Measurements from ENCODE around the gene SPRED2.

The SPRED2 gene

DNA sequence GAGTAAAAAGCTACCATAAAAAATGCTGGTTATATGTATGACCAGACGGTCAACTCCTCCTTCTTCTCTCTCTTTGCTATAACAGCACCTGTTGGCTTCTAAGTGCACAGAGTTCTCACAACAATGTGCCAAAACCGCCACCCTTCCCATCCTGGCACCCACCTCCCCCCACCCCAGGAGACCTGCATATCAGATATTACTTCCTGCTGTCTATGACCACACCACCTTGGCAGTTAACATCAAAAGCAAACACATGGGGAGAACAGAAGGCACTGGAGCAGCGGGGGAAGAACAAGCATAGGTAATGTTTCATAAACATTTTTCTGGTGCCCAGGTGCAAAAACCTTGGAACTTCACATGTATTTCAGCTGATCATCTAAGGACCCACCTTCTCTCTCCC is 15.5 kb downstream of the SPRED2 start:
- no peak for DNase-seq (ENCODE audit: low read depth in 2 of 2, low spot score in 1 of 2)

DNA sequence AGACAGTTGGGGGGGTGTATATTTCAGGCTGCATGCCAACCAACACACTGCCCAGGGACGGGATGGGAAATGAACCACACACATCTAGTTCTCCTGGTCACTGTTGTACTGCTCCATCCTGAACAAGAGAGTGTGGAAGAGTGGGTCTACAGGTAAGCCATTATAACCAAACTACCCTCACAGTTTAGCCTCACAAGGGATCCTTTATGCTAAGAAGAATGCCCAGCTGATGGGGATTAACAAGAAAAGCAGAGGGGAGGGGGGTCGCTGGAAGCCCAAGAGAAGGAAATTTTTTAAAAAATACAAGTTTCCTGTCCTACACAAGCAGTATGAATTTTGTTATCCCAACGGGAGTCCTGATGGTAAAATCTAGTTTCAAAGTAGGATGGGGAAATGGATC is 16.1 kb downstream of the SPRED2 start:
- no peak for DNase-seq (ENCODE audit: low read depth in 2 of 2, low spot score in 1 of 2)

DNA sequence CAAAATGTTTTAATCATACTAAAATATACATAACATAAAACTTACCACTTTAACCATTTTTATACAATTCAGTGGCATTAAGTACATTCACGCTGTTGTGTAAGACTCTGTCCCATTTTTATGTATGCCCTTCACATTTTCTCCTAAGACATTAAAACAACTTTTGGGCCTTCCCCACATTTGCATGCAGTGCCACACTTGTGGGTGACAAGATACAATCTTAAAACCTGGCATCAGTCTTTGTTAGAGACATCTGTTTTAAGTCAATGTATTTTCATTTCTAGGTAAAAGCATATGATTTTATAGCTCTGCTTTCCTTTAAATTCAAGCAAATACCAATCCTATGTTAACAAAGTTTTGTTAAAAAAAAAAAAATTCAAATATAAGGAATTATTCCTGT is 17.3 kb downstream of the SPRED2 start:
- DNase-seq (ENCODE audit: low read depth in 2 of 2, low spot score in 1 of 2) = no peak

DNA sequence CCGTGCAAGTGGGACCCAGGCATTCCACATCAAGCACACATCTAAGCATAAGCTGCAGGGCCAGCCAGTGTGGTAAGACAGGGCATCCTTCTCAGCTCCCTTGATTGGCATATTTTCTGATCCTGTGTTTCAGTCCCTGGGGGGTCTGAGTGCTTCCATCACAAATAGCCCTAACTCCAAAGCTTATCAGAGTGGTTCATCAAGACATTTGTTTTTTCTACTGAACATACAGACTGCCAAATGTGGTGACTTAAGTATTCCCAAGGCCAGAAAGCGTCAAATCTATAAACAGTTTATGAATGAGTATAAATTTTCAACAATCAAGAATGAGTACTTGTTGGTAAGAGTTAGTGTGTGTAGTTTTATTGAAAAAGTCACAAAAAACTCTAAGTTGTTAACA is 18.8 kb downstream of the SPRED2 start:
- no peak for DNase-seq (ENCODE audit: low read depth in 2 of 2, low spot score in 1 of 2)

DNA sequence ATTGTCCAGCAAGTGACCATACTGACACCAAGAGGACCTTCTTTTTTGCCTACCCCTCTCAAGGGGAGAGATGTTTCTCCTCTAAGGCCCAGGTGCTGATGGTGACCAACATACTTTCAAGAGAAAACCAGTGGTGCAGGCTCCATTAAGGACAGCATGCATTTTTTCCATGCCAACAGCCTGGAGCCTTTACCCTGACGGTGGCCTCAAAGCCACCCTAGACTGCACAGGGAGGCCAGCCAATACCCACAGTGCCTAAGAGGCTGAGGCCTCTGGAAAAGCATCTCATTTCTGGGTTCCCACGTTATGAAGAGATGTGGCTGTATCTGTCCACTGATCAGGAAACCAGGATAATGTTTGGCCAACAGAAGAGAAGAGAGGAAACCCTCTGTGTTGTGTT is 19.3 kb downstream of the SPRED2 start:
- DNase-seq (ENCODE audit: low read depth in 2 of 2, low spot score in 1 of 2) = no peak

DNA sequence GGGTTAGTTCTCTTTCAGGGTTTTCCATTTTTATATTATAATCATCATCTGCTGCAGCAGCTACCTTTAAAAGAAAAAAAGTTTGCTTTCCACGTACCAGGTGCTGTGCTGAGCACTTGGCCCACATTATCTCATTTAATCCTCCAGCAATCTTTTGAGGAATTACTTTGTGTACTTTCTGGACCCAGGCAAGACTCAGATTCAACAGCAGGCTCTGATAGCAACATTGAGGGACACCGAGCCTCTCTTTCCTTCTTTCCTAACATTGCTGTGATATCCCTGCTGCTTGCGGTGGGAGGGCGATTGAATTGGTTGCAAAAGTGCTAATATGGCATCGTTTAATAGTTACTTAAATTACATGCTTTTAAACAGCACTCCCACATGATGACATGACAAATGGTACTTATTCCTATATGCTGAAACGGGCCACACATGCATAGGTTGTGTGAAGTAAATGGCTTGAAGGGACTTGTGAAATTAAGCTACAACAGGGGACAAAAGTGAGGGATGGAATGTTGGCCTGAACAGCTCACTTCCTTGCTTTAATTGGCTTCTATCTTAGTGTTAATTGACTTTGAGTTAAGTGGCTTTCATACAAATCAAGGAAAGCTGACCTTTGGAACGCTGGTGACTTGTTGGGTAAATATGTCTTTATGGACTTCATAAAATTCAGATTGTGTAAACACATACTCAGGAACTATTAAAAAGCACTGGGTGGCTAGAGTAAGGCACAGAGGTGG is 21.2 kb downstream of the SPRED2 start:
- DNase-seq (ENCODE audit: low read depth in 2 of 2, low spot score in 1 of 2) = no peak

DNA sequence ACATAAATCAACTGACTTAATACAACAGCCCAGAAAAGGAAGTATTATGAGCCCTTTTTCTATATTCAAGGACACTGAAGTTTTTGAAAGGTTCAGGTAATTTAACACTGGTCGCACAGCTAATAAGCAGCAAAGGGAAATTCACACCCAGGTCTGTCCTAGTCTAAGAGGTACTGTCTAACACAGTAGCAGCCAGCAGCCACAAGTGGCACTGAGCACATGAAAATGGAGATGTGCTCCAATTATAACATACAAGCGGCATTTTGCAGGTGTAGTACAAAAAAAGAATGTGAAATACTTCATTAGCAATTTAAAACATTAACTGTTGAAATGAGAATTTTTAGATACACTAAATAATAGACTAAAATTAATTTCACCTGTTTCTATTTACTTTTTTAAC is 23.4 kb downstream of the SPRED2 start:
- DNase-seq (ENCODE audit: low read depth in 2 of 2, low spot score in 1 of 2) = no peak

DNA sequence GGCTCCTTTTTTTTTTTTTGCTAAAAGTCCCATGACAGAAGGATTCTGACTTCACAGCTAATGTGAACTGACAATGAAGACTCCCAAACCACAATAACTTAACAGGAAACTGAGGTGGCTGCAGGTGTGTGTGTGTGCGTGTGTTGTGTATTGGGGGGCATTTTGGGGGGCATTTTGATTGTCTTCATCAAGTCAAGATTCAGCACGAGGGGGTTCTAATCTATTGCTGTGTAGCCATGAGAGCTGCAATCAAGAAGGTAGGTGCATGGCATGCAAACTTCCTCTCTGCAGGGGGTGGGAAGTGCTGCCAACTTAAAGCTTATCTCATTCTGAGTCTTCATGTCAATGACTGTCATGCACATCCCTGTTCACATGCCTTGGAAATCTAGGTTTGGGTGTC is 25.2 kb downstream of the SPRED2 start:
- no peak for DNase-seq (ENCODE audit: low read depth in 2 of 2, low spot score in 1 of 2)

DNA sequence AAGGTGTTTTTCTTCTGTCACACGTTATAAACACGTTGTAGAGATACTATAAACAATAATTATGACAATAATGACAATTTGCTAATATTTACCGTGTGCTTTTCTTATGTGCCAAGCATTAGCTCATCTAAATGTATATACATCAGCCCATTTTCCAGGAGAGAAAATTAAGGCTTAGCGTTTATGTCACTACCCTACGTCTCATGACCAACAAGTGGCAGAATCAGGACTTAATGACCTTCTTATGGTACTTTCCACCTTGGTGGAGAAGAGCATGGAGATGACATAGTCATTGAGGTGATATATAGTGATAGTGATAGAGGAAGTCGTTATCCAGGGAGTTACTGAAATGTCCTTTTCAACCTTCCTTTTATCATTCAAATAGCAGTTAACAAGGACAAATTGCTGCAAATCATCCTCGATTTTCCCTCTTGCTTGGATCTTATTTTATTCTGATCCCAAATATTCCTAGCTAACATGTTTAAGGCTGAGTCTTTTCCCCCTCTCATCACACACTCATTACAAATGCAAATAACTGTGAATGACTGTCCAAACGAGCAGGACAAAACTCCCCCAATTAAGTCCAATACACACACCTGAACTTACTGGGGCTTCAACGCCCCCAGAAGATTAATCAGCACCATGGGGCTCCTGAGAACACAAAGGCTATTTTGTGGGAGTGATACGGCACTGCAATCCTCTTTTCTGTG is 27.3 kb downstream of the SPRED2 start:
- DNase-seq (ENCODE audit: low read depth in 2 of 2, low spot score in 1 of 2) = no peak

DNA sequence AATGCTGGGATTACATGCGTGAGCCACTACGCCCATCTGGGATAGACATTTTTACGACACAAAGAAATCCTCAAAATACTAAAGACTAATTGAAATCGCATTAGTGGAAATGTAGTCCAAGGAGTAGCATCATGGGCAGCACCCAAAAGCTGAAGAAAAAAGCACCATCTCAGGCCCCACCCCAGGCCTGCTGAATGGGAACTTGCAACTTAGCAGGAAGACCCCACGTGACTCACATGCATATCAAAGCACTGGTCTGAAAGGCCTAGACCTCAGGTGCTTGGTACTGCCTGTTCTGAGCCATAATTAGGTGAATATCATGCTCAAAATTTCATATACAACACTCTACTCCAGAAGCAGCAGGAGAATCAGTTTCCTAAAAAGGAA is 28.9 kb downstream of the SPRED2 start:
- DNase-seq (ENCODE audit: low read depth in 2 of 2, low spot score in 1 of 2) = no peak

DNA sequence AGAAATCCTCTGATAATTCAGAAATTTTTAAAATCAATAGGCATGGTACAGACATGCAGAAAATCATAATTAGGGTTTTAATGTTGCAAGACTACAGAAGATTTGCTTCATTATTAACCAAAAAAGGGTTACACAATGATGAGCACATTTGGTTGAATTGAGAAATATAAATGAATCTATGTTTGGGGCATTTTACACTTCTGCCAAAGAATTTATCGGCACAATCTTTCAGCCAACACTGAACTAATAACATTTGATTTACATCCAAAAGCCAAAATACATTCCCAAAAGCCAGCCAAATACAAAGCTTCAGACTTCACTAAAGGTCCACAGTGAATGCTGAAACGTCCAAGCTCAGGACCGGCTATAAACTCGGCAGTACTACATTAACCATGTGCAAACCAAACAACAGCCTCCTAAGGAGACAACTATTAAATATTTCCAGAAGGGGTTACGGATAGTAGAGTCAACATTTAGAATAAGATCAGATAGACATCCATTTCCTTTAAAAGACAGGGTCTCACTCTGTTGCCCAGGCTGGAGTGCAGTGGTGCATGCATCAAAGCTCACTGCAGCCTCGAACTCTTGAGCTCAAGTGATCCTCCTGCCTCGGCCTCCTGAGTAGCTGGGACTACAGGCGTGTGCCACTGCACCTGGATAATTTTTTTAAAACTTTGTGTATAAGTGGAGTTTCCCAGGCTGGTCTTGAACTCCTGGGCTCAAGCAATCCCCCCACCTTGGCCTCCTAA is 29.4 kb downstream of the SPRED2 start:
- DNase-seq (ENCODE audit: low read depth in 2 of 2, low spot score in 1 of 2) = no peak

DNA sequence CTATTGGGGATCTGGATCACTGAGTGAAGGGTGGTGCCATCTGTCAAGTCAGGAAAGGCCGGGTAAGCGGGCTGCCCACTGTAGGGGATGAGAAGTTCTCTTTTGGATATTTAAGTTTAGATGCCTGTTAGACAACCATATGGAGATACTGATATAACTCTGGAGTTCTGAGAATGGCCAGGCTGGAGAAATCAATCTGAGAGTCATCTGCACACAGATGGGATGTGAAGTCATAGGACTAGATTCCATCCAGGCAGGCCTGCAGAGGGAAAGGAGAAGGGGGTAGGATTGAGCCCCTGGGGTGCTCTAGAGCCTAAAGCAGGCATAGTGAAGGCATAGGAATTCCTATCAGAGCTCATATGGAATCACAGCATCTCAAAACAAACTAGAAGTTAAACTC is 30.1 kb downstream of the SPRED2 start:
- DNase-seq (ENCODE audit: low read depth in 2 of 2, low spot score in 1 of 2) = no peak

DNA sequence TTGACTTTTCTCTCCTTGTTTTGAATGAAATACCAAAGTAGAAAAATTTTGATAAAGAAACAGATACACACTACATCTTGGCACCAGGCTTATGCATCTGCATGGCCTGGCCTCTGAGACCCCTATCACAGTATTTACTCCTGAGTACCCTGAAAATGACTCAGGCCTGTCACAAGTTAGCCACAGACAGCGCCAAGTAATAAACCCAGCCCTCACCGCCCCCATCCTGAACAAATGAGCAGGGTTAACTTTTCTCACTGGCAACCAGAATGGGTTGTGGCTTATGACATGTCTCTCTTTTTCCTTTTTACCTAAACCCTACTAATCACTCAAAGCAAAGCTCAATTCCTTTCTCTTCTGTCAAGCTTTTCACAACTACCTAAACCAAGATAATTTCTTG is 35.3 kb downstream of the SPRED2 start:
- no peak for DNase-seq (ENCODE audit: low read depth in 2 of 2, low spot score in 1 of 2)

DNA sequence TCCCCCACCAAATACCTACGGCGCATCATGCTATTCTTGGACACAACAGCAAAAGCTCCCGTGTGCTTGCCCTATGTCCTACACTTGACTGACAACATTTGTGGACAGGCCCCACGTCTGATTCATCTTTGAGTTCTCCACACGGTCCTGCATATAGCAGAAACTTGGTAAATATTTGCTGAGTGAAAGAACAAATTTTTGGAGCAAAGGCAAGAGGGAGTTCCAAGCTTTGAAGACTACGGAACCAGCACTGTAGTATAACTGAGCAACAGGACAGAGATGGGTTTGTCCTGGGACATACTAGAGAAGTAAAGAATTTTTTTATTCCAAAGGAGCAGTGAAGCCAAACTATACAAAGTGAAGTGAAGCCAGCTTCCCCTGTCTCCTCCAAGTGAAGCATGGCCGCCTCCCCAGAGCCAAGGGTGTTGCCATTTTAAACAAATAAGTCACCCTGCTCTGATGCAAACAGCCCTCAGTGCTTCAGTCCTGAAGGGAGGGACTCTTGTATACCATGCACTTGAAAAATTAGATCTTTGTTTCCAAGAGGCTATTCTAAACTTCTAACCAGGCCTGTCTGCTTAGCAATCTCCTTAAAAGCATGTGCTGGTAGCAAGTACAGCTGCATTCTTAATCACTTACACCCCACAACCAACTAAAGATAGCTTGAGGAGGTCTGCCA is 35.9 kb downstream of the SPRED2 start:
- DNase-seq (ENCODE audit: low read depth in 2 of 2, low spot score in 1 of 2) = no peak

DNA sequence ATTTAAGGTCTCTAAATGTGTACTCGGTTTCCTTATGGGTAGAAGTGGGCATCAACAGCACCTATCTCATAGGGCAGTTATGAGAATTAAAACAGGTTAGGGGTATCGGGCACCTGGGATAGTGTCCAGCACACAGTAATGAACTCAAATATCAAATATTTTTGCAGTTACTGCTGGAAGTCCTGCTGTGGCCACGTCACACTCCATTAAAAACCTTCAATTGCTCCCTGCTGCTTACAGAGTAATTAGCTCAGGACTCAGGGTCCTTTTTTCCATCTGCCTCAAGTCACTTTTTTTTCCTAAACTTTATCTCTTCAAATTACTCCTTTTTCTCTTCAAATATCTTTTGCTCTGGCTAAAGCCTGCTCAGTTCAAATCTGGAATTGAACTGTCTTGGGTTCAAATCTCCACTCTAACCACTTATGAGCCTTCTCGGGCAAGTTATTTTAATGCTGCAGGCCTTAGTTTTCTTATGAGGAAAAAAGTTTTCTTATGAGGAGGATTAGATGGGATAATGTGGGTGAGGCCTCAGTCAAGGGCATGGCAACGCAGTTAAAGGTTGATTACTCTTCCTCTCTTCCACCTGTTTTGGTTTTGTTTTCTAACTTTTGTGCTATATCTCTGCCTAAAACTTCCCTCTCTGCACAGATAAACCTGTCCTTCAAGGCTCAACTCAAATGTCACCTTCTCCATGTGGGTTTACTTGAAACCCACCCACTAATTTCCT is 36.6 kb downstream of the SPRED2 start:
- no peak for DNase-seq (ENCODE audit: low read depth in 2 of 2, low spot score in 1 of 2)

DNA sequence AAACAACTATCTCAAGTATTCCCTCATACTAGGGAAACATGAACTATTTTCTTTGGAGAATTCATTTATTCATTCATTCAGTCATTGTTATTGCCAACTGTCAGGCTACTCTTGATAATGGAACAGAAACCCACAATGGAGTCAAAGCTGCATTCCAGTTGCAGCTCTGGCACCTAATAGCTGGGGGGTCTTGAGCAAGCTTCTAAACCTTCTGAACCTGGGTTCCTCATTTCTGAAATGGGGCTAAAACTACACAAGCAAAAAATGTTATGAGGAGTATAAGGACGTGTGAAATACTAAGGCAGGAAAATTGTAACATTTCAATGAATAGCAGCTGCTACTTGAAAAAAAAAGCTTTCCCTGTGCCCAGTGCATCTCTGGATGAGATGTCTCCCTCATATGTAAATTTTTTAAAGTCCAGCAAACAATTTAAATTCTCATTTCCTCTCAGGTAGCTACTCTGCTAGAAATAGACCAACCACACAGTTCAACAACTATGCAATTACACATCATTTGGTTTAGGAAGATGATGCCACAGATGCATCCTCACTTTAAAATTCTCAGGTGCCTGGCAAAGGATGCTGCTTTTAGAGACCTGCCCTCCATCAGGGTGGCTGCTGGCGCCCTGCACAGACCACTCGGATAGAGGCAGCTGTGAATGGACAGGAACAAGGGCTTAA is 38.5 kb downstream of the SPRED2 start:
- no peak for DNase-seq (ENCODE audit: low read depth in 2 of 2, low spot score in 1 of 2)

DNA sequence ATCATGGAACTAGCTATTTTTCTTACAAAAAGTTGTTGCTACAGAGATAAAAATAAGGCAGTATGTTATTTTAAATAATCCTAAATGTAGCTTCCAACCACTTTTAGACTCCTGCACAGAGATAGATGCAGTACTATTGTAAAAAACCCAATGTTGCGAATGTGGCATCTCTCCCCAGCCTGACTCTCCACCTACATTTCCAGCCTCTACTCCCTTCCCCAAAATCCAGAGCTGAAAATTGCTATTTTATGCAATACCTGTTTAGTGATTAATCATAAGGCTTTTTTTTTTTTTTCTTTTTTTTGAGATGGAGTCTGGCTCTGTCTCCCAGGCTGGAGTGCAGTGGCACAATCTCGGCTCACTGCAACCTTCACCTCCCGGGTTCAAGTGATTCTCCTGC is 39.4 kb downstream of the SPRED2 start:
- DNase-seq (ENCODE audit: low read depth in 2 of 2, low spot score in 1 of 2) = no peak

DNA sequence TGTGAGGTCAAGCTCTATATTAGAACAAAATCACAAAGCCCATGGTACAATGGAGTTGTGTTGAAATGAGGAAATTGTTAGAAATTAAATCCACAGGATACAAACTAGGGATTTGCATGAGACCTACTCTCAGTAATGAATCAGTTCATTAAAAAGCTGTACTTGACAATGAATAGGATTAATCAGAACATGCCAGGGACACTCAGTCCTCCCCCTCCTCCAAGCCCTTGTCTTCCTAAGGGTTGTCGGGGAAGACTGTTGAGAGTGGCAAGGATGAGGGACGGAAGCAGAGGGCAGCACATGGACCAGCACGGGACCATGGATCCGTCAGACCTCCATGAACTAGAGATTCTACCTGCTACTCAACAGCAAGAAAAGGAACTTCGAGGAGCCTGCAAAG is 39.8 kb downstream of the SPRED2 start:
- no peak for DNase-seq (ENCODE audit: low read depth in 2 of 2, low spot score in 1 of 2)

DNA sequence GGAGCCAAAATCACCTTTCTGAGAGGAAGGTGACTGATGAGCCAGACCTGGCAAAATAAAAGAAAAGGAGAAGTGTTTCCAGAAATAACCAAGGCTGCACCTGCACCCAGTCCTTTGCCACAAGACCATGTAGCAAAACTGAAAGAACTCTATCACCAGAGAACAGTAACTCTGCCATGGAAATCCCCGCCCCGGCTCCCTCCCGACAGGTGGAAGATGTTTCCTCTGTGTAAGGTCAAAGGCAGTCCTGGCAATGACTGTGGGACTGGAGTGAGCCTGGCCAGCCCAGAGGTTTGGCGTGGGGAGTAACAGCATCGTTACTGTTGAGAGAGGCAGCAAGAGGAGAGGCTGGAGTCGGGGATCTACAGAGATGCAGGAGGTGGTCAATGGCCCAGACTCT is 42.3 kb downstream of the SPRED2 start:
- DNase-seq (ENCODE audit: low read depth in 2 of 2, low spot score in 1 of 2) = no peak

DNA sequence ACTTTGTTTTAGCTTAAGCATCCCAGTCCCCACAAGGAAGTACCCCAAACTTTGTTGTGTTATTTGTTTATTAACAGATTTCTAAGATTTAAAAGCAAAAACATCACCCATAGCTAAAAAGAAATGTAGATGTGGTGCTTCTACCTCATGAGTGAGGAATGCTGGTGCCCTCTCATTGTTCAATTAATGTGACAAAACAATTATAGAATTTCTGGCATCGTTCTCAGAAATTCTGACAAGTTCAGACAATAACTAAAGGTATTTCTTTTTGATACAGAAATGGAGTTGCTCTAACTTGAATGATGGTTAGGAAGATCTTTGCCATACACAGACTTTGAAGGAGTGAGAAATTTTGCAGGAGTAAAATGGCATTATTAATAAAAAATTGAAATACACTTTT is 42.9 kb downstream of the SPRED2 start:
- no peak for DNase-seq (ENCODE audit: low read depth in 2 of 2, low spot score in 1 of 2)
